ENCODE measurements around the gene CHCHD3.

The CHCHD3 gene

GRCh38 chr7:132854238-132854637, 227.7 kb downstream of the CHCHD3 start:
- no peak for TF ChIP-seq CTCF (IDR thresholded peaks at IDR 0.05; ENCODE audit: low read depth, low read length, missing control alignments)
- H3K4me3 ChIP-seq (replicated peaks; ENCODE audit: low read depth, low read length), result no peak overlapping the region
- DNase-seq (ENCODE audit: extremely low read depth, low read depth), result no peak

GRCh38 chr7:132847376-132847775, 234.5 kb downstream of the CHCHD3 start:
- TF ChIP-seq CTCF (IDR thresholded peaks at IDR 0.05; ENCODE audit: low read depth, low read length, missing control alignments), result no peak

GRCh38 chr7:132846086-132846485, 235.8 kb downstream of the CHCHD3 start:
- H3K4me3 ChIP-seq (replicated peaks; ENCODE audit: low read depth, low read length), result no peak overlapping the region
- TF ChIP-seq CTCF (IDR thresholded peaks at IDR 0.05; ENCODE audit: low read depth, low read length, missing control alignments), result no peak
- DNase-seq (ENCODE audit: extremely low read depth, low read depth), result no peak

More at GRCh38 chr7:132847376-132847775, 234.5 kb downstream of the CHCHD3 start:
- H3K4me3 ChIP-seq (replicated peaks; ENCODE audit: low read depth, low read length), result no peak overlapping the region
- DNase-seq (ENCODE audit: extremely low read depth, low read depth), result no peak

- TF ChIP-seq CTCF (IDR thresholded peaks at IDR 0.05; ENCODE audit: low read depth, low read length, missing control alignments), result no peak
- H3K4me3 ChIP-seq (replicated peaks; ENCODE audit: low read depth, low read length), result no peak overlapping the region
- no peak for DNase-seq (ENCODE audit: extremely low read depth, low read depth)
Measured at GRCh38 chr7:132842478-132842877, 239.4 kb downstream of the CHCHD3 start.

- no peak for DNase-seq (ENCODE audit: extremely low read depth, low read depth)
- no peak for TF ChIP-seq CTCF (IDR thresholded peaks at IDR 0.05; ENCODE audit: low read depth, low read length, missing control alignments)
- H3K4me3 ChIP-seq (replicated peaks; ENCODE audit: low read depth, low read length), result no peak overlapping the region
Measured at GRCh38 chr7:132840199-132840598, 241.7 kb downstream of the CHCHD3 start.

GRCh38 chr7:132838313-132838712, 243.6 kb downstream of the CHCHD3 start:
- no peak overlapping the region for H3K4me3 ChIP-seq (replicated peaks; ENCODE audit: low read depth, low read length)
- TF ChIP-seq CTCF (IDR thresholded peaks at IDR 0.05; ENCODE audit: low read depth, low read length, missing control alignments), result no peak
- no peak for DNase-seq (ENCODE audit: extremely low read depth, low read depth)

- no peak for DNase-seq (ENCODE audit: extremely low read depth, low read depth)
- no peak overlapping the region for H3K4me3 ChIP-seq (replicated peaks; ENCODE audit: low read depth, low read length)
- no peak for TF ChIP-seq CTCF (IDR thresholded peaks at IDR 0.05; ENCODE audit: low read depth, low read length, missing control alignments)
Measured at GRCh38 chr7:132837529-132837928, 244.4 kb downstream of the CHCHD3 start.
